Left cardiac atrium (tissue), 4 donors: ENCODE results near the gene PRKCE. TPM values are rescaled to one million over a fixed set of nuclear protein-coding genes. Genes with fewer than 3 reads are reported as not detected.

Experiments used
- ATAC-seq, 2 donors: fragments of 200-7000 bp; cut with Tn5 transposase; one replicate each; pipeline ENCODE4 v1.9.1; 2020; ENCODE audit warnings: mild to moderate bottlenecking in 2 of 2, moderate library complexity in 2 of 2
- DNase-seq: peaks from one replicate; pipeline ENCODE4 v3.0.0-alpha.2; 2020
- intact Hi-C, 2 donors: fragments of 100-400 bp; cut with DNase I; formaldehyde crosslinking; loops; one replicate each; pipeline versions ENCODE4 v1.14.1 to v1.15.1; 2022 to 2023
- total RNA-seq, 2 donors: library from RNA; stranded (reverse); fragmentation: NEBNext Ultra II Directional; extraction: Animal tissue kit (Norgen Biotek cat#: 25700); gene quantifications; one replicate each; pipeline ENCODE4 v1.2.1, GENCODE V29; 2021
- donor health status: DM: no; HTN: yes; CAD: no.
- donor health status: DM: no; HTN: yes; CAD: no; lungs with severe emphysema.
- donor health status: DM: yes; HTN: yes; CAD: no.
- donor health status: Dilated cardiomyopathy.

The PRKCE gene
- total RNA-seq, 2 donors from 2014 or later = 17.9 to 24.8 TPM

- ATAC-seq (no peak), DNase-seq (no peak)
- intact Hi-C loops = no loop called here
Measured at GRCh38 chr2:46125798-46126197, 474.3 kb downstream of the PRKCE start.

- intact Hi-C loops = no loop called here
- DNase-seq (no peak), ATAC-seq (no peak)
Measured at GRCh38 chr2:46126571-46126970, 475.1 kb downstream of the PRKCE start.

- intact Hi-C loops = no loop called here
- DNase-seq (no peak), ATAC-seq (no peak)
Measured at GRCh38 chr2:46127176-46127575, 475.7 kb downstream of the PRKCE start.

GRCh38 chr2:46130511-46130910, 479.0 kb downstream of the PRKCE start:
- DNase-seq = no peak
- intact Hi-C loops = no loop called here
- ATAC-seq = no peak

GRCh38 chr2:46132996-46133395, 481.5 kb downstream of the PRKCE start:
- intact Hi-C loops = no loop called here
- DNase-seq = no peak
- ATAC-seq = peak in 1 of 2 donors; percentile 40

- intact Hi-C loops = no loop called here
Measured at GRCh38 chr2:46134531-46135227, 483.2 kb downstream of the PRKCE start.

GRCh38 chr2:46135228-46135855, 483.9 kb downstream of the PRKCE start:
- ATAC-seq (peak in 1 of 2 donors; percentile 42), DNase-seq (no peak)
- intact Hi-C loops = no loop called here

More at GRCh38 chr2:46134531-46135227, 483.2 kb downstream of the PRKCE start:
- ATAC-seq = peak; percentile 53 to 62
- DNase-seq = peak; percentile 61

- peak; percentile 34 for DNase-seq
- peak; percentile 63 to 66 for ATAC-seq
- intact Hi-C loops = no loop called here
Measured at GRCh38 chr2:46135958-46136357, 484.5 kb downstream of the PRKCE start.

GRCh38 chr2:46136481-46136880, 485.0 kb downstream of the PRKCE start:
- intact Hi-C loops = no loop called here

GRCh38 chr2:46136953-46137352, 485.5 kb downstream of the PRKCE start:
- ATAC-seq = no peak
- no peak for DNase-seq
- intact Hi-C loops = no loop called here

More at GRCh38 chr2:46136481-46136880, 485.0 kb downstream of the PRKCE start:
- DNase-seq = no peak
- ATAC-seq = no peak

- ATAC-seq (peak in 1 of 2 donors; percentile 26), DNase-seq (no peak)
- intact Hi-C loops = no loop called here
Measured at GRCh38 chr2:46142546-46143428, 491.3 kb downstream of the PRKCE start.

- intact Hi-C loops = no loop called here
- DNase-seq (no peak), ATAC-seq (no peak)
Measured at GRCh38 chr2:46143429-46144132, 492.1 kb downstream of the PRKCE start.

- DNase-seq (no peak), ATAC-seq (no peak)
- intact Hi-C loops = no loop called here
Measured at GRCh38 chr2:46144133-46144800, 492.8 kb downstream of the PRKCE start.

GRCh38 chr2:46145017-46145416, 493.5 kb downstream of the PRKCE start:
- intact Hi-C loops = no loop called here
- no peak for DNase-seq

GRCh38 chr2:46145840-46146239, 494.4 kb downstream of the PRKCE start:
- DNase-seq (no peak), ATAC-seq (no peak)
- intact Hi-C loops = no loop called here

More at GRCh38 chr2:46145017-46145416, 493.5 kb downstream of the PRKCE start:
- no peak for ATAC-seq

- intact Hi-C loops = no loop called here
- no peak for ATAC-seq
- DNase-seq = no peak
Measured at GRCh38 chr2:46146866-46147502, 495.5 kb downstream of the PRKCE start.

GRCh38 chr2:46147626-46148368, 496.3 kb downstream of the PRKCE start:
- ATAC-seq = no peak
- intact Hi-C loops = no loop called here
- DNase-seq = no peak

GRCh38 chr2:46148369-46148736, 496.9 kb downstream of the PRKCE start:
- ATAC-seq (no peak), DNase-seq (no peak)
- intact Hi-C loops = no loop called here
